NCI-H510A (cell line): ENCODE results near the gene CPO.

Source experiments
- DNase-seq: peaks from one replicate; lab custom pipeline; 2025; lab: John Stamatoyannopoulos, UW

CPO gene

GRCh38 chr2:207014424-207014823, 75.1 kb downstream of the CPO start:
- no peak for DNase-seq

DNA sequence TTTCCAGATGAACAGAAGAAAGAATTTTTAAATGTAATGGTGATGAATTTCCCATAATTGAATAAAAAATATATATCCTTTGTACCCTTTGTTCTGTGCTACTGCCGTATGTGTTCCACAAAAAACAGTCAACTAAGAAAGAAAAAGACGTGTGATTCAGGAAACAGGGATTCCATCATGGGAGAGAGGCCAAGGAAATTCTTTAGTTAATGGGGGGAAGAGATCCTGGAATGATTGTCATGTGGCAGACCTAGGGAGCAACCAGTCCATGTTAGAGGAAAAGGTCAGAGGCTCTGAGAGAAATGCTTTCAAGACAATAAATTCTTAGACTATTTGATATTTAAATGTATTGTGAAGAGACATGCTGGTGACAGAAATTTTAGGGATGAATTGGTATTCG, 76.6 kb downstream of the CPO start:
- DNase-seq = no peak
